COR-L47 (cell line): ENCODE results near the gene PDGFRA.

Experiments
- DNase-seq: peaks from one replicate; lab custom pipeline; 2025; lab: John Stamatoyannopoulos, UW

PDGFRA gene

DNA sequence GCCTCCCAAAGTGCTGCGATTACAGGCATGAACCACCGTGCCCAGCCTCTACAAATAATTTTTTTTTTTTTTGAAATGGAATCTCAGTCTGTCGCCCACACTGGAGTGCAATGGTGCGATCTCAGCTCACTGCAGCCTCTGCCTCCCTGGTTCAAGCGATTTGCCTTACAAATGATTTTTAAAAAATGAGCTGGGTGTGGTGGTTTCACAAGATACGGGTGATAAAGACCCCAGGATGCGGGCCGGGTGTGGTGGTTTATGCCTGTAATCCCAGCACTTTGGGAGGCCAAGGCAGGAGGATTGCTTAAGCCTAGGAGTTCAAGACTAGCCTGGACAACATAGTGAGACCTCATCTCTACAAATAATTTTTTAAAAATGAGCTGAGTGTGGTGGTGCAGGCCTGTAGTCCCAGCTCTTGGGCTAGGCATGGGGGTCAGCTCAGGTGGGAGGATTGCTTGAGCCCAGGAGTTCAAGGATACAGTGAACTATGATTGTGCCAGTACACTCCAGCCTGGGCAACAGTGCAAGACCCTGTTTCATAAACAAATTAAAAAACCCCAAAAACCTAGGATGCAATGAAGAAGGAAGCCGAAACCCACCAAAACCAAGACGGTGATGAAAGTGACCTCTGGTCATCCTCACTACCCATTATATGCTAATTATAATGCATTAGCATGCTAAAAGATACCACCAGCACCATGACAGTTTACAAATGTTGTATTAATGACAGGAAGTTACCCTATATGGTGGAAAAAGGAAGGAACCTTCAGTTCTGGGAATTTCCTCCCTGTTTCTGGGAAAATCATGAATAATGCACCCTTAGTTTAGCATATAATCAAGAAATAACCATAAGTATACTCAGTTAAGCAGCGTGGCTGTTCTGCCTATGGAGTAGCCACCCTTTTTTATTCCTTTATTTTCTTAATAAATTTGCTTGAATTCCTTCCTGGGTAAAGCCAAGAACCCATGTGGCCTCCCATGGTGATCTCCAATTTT lies 27.7 kb downstream of the PDGFRA start:
- DNase-seq = no peak

DNA sequence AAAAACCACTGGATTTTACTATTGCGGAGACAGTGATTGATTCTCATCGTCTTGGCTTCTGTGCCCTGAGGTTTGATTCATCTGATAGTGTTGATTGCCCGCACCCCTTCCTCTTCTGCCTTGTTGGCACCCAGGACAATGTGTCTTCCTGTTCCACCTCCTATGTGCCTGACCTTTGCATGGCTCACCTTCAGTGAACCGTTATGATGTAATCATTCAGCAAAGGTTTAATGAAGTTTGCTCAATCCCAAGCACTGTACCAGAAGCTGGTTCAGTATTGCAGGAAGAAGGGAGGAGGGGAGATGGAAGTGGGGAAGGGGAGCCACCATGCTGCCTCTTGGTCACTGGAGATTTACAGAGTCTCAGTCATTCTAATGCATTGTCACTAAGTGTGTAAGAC lies 36.3 kb downstream of the PDGFRA start:
- no peak for DNase-seq

DNA sequence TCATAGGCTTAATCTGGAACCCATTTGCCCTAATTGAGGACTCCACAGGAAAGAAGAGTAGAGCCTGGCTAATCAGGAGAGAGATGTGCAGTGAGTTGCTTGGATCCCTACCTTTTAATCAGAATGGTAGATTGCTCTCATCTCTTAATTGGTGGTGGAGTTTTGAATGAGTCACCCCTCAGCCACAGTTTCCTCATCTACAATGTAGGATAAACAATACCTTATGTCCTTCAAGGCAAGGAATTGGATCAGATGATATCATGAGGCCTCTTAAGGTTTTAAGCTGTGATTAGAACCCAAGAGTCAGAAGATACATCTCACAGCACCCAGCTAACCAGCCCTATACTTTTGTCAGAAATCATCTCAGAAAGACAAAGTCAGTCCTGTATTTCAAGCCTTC lies 39.1 kb downstream of the PDGFRA start:
- no peak for DNase-seq

DNA sequence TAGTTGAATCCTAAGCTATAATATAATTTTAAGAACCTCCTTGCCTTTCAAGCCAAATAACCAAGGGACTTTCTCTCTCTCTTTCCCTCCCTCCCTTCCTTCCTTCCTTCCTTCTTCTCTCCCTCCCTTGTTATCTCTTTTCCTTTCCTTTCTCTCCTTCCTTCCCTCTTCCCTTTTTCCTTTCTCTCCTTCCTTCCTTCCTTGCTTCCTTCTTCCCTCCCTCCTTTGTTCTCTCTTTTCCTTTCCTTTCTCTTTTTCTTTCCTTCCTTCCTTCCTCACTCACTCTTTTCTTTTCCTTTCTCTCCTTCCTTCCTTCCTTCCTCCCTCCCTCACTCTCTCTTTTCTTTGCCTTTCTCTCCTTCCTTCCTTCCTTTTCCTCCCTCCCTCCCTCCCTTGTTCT lies 42.4 kb downstream of the PDGFRA start:
- DNase-seq = no peak

DNA sequence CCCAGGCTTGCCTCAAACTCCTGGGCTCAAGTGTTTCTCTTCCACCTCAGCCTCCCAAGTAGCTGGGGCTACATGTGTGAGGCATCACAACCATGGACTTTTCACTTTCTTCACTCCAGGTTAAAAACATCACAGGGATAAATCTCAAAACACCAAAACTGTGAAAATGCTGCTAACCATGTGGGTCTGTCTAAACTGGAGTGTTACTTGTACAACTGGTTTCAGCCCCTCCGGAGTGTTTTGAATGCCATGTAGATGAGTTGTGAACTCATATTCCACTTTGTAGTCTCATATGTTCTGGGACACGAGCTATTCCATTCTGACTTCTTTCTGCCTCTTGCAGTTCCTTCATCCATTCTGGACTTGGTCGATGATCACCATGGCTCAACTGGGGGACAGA lies 43.0 kb downstream of the PDGFRA start:
- DNase-seq = no peak

DNA sequence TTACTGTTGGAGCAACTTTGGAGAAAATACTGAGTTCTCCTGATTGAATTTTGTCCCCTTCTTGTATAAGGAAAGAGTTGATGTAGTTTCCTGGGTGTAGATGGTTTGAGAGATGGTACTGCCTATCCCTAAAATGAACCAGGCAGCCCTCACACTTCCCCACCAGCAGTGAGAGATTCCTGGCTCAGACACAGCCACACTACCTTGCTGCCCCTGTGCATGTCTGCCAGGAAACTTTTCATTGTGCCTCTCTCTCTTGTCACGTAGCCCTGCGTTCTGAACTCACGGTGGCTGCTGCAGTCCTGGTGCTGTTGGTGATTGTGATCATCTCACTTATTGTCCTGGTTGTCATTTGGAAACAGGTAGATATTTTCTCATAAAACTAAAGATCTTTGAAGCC lies 45.2 kb downstream of the PDGFRA start:
- DNase-seq = no peak

DNA sequence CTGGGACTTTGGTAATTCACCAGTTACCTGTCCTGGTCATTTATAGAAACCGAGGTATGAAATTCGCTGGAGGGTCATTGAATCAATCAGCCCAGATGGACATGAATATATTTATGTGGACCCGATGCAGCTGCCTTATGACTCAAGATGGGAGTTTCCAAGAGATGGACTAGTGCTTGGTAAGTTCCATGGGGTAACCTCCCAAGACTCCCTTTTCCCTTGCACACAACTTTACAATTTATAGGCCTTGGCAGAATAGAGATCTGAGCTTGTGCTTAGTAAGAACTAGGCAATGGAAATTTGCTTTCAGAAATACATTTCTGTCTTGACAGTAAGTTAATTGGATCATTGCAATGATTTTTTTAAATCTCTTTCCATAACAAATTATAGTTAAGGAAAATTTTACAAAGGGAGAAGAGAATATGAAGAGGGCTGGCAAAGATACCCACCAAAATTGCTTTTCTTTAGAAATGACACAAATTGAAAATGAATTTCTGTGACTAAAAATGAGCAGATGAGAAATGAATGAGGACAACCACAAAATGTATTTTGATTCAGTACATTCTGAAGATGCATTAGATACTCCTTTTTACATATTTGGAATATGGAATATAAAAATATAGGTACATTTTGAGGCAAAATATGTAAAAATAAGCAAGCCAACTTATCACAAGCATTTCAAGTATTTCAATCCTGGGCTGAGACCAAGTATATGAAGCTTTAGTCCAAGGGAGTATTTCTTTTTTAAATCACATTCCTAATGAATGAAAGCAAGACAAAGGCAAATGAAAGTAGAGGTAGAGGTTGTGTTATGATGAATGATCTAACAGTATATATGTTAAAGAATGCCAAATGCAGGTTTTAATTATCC lies 45.9 kb downstream of the PDGFRA start:
- DNase-seq = no peak

DNA sequence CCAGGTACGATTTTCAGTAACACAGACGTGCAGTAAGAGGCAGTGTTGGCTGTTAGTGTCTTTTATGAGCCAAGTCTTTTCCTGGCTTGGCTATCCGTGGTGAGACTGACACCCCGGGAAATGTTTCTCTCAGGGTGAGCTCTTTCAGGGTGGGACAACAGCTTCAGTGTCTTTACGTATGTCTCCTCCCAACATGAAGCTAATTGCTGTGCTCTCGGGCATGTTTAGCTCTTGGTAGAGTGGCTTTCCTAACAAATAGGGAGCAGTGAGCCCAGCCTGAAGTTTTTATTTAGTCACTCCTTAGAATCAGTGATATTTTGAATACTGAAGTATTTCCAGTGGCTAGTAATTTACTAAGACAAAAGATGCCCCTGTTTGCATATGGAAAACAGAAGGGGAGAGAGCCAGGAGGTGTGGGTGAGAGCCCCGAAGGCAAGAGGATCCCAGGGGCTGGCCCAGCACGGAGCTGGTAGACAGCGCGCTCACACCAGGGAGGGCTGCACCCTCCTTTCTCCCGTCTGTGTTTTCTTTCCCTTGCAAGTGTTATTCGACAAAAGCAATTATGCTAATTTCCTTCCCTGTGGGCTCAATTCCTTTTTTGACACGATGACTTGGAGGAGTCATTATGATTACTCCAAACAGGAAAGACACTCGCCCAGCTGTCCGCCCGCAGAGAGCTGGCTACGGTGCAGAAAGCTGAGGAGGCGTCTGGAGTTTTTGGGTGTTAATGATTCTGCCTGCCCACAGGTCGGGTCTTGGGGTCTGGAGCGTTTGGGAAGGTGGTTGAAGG lies 47.7 kb downstream of the PDGFRA start:
- peak; percentile 51 for DNase-seq

DNA sequence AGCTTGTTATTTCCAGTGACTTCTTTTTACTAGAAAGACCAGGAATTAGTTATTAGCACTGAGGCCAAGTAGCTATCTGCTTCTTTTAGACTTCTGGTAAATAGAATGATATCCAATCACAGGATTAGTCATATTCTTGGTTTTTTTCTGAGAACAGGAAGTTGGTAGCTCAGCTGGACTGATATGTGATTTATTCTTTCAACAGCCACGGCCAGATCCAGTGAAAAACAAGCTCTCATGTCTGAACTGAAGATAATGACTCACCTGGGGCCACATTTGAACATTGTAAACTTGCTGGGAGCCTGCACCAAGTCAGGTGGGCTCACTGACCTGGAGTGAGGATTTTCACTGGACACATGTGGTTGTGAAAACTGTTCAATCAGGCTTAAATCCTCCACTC lies 48.6 kb downstream of the PDGFRA start:
- no peak for DNase-seq

DNA sequence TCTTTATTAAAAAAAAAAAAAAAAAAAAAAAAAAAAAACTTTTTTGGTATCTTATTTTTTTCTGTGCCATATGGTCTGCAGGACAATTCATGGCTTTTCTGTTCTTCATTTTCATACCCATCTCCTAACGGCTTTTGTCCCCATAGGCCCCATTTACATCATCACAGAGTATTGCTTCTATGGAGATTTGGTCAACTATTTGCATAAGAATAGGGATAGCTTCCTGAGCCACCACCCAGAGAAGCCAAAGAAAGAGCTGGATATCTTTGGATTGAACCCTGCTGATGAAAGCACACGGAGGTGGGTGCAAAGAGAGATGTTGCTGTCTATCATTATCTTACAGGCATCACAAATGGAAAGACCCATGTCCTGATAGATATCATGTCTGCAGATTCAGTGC lies 49.1 kb downstream of the PDGFRA start:
- no peak for DNase-seq

DNA sequence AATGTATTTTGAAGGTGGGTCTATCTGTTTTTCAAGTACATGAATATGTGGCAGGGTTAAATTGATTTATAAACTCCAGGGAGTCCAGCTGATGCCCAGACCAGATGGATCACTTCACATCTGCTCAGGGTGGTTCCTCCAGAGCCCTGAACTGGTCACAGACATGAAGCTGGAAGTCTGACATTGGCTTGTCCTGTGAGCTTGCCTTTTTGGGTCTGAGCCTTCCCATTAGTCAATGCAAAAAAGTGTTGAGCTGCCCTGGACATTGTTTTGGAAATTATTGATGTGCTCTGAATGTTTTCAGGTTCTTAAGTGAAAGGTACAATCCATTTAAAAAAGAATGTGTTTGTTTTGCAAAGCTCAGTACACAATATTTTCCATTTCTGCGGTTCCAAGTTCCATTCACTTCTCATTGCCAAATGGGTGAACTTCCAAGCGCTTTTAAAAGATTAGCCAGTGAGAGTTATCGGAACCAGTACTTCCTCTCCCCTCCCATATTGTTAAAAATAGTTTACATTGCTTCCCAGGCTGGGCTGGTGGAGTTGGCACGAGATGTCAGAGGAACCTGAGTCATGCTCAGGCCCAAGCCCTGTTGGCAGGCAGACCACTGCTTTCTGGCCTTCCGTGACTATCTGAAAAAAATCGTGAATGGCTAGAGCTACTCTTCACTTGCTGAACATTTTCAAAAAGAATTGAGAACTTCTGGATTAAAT lies 52.1 kb downstream of the PDGFRA start:
- DNase-seq = no peak

DNA sequence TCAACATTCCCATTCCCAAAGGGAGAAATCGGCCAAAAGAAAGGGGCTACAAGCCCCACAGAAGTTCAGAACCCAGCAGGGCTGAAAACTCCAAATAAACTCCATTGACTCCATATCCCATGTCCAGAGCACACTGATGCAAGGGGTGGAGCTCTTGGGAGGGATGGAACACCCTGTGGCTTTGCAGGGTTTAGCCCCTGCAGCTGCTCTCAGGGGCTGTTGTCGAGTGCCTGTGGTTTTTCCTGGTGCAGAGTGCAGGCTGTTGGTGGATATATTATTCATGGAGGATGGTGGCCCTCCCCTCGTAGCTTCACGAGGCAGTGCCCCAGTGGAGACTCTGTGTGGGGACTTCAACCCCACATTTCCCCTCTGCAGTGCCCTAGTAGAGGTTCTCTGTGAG lies 53.7 kb downstream of the PDGFRA start:
- no peak for DNase-seq

DNA sequence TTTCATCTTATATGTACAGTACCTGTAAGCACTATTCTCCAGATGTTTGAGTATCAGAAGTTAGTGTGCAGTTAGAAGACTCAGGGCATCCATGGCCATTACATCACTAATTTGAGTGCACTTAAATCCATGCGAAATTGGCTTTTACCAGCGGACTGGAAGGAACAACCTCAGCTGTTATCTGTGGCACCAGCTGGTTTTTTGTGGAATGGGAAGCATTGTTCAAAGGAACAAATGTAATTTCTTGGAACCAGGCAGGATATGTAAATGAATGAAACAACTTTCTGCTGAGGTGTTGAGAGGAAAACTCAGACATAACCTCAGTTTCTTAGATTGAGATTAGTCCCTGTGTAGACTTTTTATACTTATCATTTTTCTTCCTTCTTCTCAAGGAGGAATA lies 60.2 kb downstream of the PDGFRA start:
- no peak for DNase-seq

DNA sequence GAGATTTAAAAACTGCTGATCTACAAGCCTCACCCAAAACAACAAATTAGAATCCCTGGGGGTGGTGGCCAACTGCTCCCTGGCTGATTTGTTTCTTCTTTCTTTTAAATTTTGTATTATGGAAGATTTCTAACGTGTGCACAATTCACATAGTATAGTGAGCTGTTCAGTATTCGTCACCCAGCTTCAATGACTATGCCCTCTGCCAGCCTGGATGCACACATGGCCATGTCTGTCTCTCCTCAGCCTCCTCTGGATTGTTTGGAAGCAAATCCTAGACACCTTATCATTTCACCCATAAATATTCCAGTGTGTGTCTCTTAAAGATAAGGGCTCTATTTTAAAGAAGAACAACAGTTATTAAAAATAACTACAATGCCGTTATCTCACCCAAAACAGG lies 61.9 kb downstream of the PDGFRA start:
- DNase-seq = no peak

DNA sequence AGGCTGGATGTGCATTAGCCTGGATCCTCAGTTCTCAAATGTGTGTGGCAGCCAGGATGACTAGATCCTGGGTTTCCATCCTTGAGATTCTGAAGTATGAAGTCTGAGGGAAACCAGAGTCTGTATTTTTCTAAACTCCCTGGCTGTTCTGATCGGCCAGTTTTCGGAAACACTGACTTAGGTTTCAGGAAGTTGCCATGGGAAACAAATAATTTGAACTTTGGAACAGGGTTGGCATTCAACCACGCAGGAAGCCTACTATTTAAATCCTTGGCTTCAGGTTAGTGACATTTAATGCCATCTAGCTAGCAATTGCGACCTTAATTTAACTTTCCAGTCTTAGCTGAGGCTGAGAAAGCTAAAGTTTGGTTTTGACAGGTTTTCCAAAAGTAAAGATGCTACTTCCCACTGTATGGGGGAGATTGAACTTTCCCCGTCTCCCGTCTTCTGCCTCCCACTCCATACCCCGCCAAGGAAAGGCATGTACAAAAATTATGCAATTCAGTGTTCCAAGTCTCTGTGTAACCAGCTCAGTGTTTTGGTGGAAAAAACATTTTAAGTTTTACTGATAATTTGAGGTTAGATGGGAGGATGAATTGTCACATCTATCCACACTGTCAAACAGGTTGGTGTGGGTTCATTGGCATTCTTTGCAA lies 67.6 kb downstream of the PDGFRA start:
- no peak for DNase-seq

DNA sequence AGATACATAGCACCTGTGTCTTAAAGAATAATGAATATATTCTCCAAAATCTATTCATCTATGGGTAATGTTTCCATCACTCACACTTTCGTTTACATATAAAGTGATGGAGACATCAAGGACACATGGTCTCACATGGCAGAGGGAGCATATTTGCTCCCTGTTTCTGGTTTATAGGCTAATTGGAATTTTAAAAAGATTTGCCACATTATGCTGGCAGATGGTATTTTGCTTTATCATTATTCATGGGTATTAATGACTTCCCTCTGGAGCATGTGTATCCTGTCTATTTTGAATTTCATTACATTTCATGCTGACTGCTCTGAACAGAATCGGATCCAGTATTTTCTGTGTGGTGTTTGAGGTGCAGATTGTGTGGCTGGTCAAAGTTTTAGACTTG lies 79.0 kb downstream of the PDGFRA start:
- no peak for DNase-seq

DNA sequence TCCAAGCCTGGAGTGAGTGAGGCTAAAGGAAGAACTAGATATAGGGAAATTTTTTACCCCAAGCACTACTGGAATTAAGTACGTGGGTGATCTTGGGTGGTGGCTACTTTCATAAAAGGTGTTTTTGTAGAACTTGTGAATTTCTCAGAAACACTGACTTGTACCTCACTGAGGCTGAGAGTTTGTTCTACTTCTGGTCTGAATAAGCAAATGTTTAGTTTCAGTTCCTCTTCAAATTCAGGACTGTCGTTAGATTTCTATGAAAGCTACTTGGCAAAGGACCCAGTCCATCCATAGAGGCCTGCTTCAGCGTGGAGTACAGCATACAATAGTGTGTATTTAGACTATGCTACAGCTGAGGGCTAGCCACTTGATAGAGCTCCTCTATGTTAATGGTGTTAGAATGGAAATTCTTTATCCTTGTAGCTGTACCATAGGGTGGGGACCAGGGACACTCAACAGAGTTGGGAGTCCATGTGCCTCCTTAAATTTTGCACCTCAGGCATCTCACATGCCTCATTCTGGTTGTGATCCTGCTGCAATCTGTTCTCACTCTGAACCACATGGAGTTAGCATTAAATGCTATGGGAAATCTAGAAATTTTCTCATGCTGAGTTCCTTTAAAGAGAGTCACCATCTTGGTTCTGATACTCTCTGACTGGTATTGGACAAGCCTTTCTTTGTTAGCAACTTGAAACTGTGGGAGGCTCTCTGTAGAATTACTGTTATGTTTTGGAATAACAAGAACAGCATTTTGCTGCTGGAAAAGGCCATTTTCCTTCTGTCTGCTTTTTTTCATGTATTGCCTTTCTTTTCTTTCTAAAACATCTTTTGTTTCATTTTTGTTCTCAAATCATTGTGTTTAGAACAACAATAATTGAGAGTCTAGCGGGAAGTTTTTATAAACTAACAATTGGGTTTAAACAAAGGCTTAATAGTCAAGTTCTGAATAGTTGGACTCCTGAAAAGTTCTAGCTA lies 86.8 kb downstream of the PDGFRA start:
- DNase-seq = no peak

DNA sequence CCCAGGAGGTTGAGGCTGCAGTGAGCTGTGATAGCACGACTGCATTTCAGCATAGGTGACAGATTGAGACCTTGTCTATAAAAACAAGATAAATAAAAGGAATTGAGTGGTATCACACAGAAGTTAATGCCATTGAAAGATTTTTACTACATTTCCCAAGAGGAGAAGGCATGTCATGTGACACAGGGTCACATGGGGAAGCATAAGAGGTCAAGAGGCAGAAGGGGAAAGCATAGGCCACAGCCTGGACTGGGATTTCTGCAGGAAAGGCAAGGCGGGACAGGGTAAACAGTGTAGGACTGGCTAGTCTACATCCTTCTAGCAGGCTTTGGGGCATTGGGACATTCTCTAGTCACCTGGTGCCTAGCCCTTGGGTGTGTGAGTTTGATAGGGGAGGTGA lies 88.6 kb downstream of the PDGFRA start:
- DNase-seq = no peak

DNA sequence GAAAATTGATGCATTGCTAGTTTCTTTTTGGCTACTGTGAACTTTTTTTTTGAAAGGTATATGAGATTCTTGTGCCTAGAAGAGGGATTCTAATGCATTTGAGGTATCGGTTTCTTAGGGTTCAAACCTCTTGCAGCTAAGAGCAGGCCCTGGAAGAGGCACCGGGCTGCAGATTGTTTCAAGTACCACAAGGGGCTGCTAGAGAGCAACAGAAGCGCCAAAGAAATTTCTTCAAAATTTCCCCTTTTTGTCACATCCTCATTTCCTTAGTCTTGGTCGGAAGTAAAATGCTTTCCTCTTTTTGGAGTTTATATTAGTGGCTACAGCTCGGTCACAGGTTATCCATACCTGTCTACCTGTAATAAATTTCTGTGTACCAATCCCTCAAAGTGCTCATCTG lies 89.8 kb downstream of the PDGFRA start:
- DNase-seq = peak; percentile 21
